HCT116 (cell line): ENCODE results near the gene INTS1. TPM values are rescaled to one million over a fixed set of nuclear protein-coding genes. Genes with fewer than 3 reads are reported as not detected.

ENCODE experiments used
- ATAC-seq: fragments of 200-7000 bp; cut with Tn5 transposase; 2 replicates; pipeline ENCODE4 v1.9.1; 2020; ENCODE audit warnings: mild to moderate bottlenecking, moderate library complexity
- BruUV-seq: library from RNA; stranded (reverse); fragments of 400-500 nt; replicated peaks from 2 replicates; lab custom pipeline; 2021; lab: Mats Ljungman, UMichigan
- CTCF ChIA-PET: fragments of 300-600 bp; sonication (Branson Sonifier 250); formaldehyde crosslinking; loops from one replicate; lab custom pipeline; 2021; ENCODE audit warnings: antibody characterized with exemption; lab: Charles Lee
- POLR2A ChIA-PET: fragments of 300-600, 350-600 bp; sonication (Branson Sonifier 250); formaldehyde crosslinking; loops from one replicate; lab custom pipeline; 2021; ENCODE audit warnings: antibody characterized with exemption; lab: Charles Lee
- RAD21 ChIA-PET, 2 experiments: fragments of 300-600 bp; sonication (Branson Sonifier 250); formaldehyde crosslinking; loops; one replicate each; lab custom pipeline; 2023; ENCODE audit warnings: low total read pairs in 2 of 2; ENCODE audit not compliant: uncharacterized antibody in 2 of 2, unreplicated experiment in 2 of 2, low non-redundant PET in 1 of 2; lab: Charles Lee
- DNase-seq: peaks from one replicate; pipeline ENCODE4 v3.0.0-alpha.2; 2010; ENCODE audit warnings: low read depth, low spot score
- H2AFZ ChIP-seq: fragments of 200-600 bp; shearing (Covaris generic), sonication (generic); 2 replicates; pipeline ENCODE4 v1.6.1; 2017; ENCODE audit warnings: low read depth, mixed run types, mixed read lengths, antibody characterized with exemption, low read length; ENCODE audit not compliant: poor library complexity, severe bottlenecking
- H3K27ac ChIP-seq: 2 replicates; pipeline ENCODE4 v1.5.1; 2012; ENCODE audit warnings: low read depth, low read length
- H3K27me3 ChIP-seq: fragments of 200-600 bp; sonication (generic); 2 replicates; pipeline ENCODE4 v1.6.1; 2016; ENCODE audit warnings: mixed run types, low read length, mixed read lengths; ENCODE audit not compliant: insufficient read depth
- H3K36me3 ChIP-seq, 2 experiments: fragments of 200-500 bp in 1 of 2; fragments of 200-600 bp in 1 of 2; sonication (Bioruptor generic) in 1 of 2; sonication (generic) in 1 of 2; 2 replicates each; pipeline versions ENCODE4 v1.5.1 to v1.6.1; 2014 to 2016; ENCODE audit warnings: low read length in 2 of 2, inconsistent platforms in 1 of 2, mixed read lengths in 1 of 2, mixed run types in 1 of 2; ENCODE audit not compliant: insufficient read depth in 2 of 2, control insufficient read depth in 1 of 2
- H3K4me1 ChIP-seq, 2 experiments: fragments of 200-600 bp in 1 of 2; sonication (generic) in 1 of 2; 2 replicates each; pipeline versions ENCODE4 v1.5.1 to v1.6.1; 2012 to 2017; ENCODE audit warnings: low read length in 2 of 2, inconsistent platforms in 1 of 2, mild to moderate bottlenecking in 1 of 2, mixed read lengths in 1 of 2, mixed run types in 1 of 2, moderate library complexity in 1 of 2; ENCODE audit not compliant: insufficient read depth in 2 of 2, control insufficient read depth in 1 of 2
- H3K4me2 ChIP-seq: fragments of 200-600 bp; sonication (generic); 2 replicates; pipeline ENCODE4 v1.6.1; 2017; ENCODE audit warnings: mixed run types, low read length, mixed read lengths
- H3K4me3 ChIP-seq, 2 experiments: fragments of 200-600 bp in 1 of 2; sonication (generic) in 1 of 2; replicated peaks in 1 of 2; 2 replicates each; pipeline ENCODE4 v1.5.1; 2011 to 2016; ENCODE audit warnings: low read length in 2 of 2, control low read depth in 1 of 2, low read depth in 1 of 2, mild to moderate bottlenecking in 1 of 2, mixed read lengths in 1 of 2, mixed run types in 1 of 2
- H3K79me2 ChIP-seq: fragments of 200-600 bp; sonication (generic); 2 replicates; pipeline ENCODE4 v1.6.1; 2017; ENCODE audit warnings: mild to moderate bottlenecking, mixed run types, low read length, moderate library complexity, mixed read lengths; ENCODE audit not compliant: insufficient read depth
- H3K9ac ChIP-seq: fragments of 200-600 bp; sonication (generic); 2 replicates; pipeline ENCODE4 v1.6.1; 2016; ENCODE audit warnings: low read length, mixed read lengths
- H3K9me2 ChIP-seq: fragments of 200-600 bp; sonication (generic), shearing (Covaris generic); 2 replicates; pipeline ENCODE4 v1.6.1; 2017; ENCODE audit warnings: mixed run types, mild to moderate bottlenecking, moderate library complexity; ENCODE audit not compliant: insufficient read depth
- H3K9me3 ChIP-seq, 2 experiments: fragments of 200-500 bp in 1 of 2; fragments of 200-600 bp in 1 of 2; sonication (Bioruptor generic) in 1 of 2; sonication (generic) in 1 of 2; 2 replicates each; pipeline ENCODE4 v1.6.1; 2014 to 2017; ENCODE audit warnings: low read length in 2 of 2, mixed read lengths in 2 of 2, inconsistent platforms in 1 of 2, low read depth in 1 of 2, mild to moderate bottlenecking in 1 of 2, mixed run types in 1 of 2, moderate library complexity in 1 of 2; ENCODE audit not compliant: control insufficient read depth in 1 of 2, insufficient read depth in 1 of 2
- H4K20me1 ChIP-seq: fragments of 200-600 bp; sonication (generic), shearing (Covaris generic); 2 replicates; pipeline ENCODE4 v1.6.1; 2017; ENCODE audit warnings: mixed run types, mild to moderate bottlenecking, moderate library complexity; ENCODE audit not compliant: insufficient read depth
- CBX3 ChIP-seq: IDR thresholded peaks from 2 replicates; pipeline ENCODE4 v1.6.1; 2012; ENCODE audit warnings: low read depth
- CEBPB ChIP-seq: IDR thresholded peaks from 2 replicates; pipeline ENCODE4 v1.6.1; 2012; ENCODE audit warnings: low read depth
- EGR1 ChIP-seq: IDR thresholded peaks from 2 replicates; pipeline ENCODE4 v1.6.1; 2012; ENCODE audit warnings: low read depth
- ELF1 ChIP-seq: IDR thresholded peaks from 2 replicates; pipeline ENCODE4 v1.6.1; 2012; ENCODE audit warnings: low read depth, borderline replicate concordance
- EZH2 ChIP-seq: fragments of 200-600 bp; sonication (generic); IDR thresholded peaks from 2 replicates; pipeline ENCODE4 v1.6.1; 2017; ENCODE audit warnings: antibody characterized with exemption, mixed run types
- EZH2phosphoT487 ChIP-seq: fragments of 200-600 bp; IDR thresholded peaks from 2 replicates; pipeline ENCODE4 v1.6.1; 2018; ENCODE audit warnings: antibody characterized with exemption, borderline replicate concordance
- FOSL1 ChIP-seq: IDR thresholded peaks from 2 replicates; pipeline ENCODE4 v1.6.1; 2012; ENCODE audit warnings: low read depth
- MAX ChIP-seq: IDR thresholded peaks from 2 replicates; pipeline ENCODE4 v1.6.1; 2012
- POLR2A ChIP-seq: IDR thresholded peaks from 2 replicates; pipeline ENCODE4 v1.7.0; 2011; ENCODE audit warnings: borderline replicate concordance; ENCODE audit not compliant: insufficient read depth, insufficient read length; ENCODE audit errors: extremely low read depth
- RAD21 ChIP-seq: IDR thresholded peaks from 2 replicates; pipeline ENCODE4 v1.6.1; 2012; ENCODE audit warnings: low read depth, mild to moderate bottlenecking
- SIN3A ChIP-seq: IDR thresholded peaks from 2 replicates; pipeline ENCODE4 v1.6.1; 2012; ENCODE audit warnings: low read depth
- SP1 ChIP-seq: IDR thresholded peaks from 2 replicates; pipeline ENCODE4 v1.6.1; 2012; ENCODE audit warnings: low read depth
- SRF ChIP-seq: IDR thresholded peaks from 2 replicates; pipeline ENCODE4 v1.6.1; 2012; ENCODE audit warnings: low read depth
- TCF7L2 ChIP-seq: IDR thresholded peaks from 2 replicates; pipeline ENCODE4 v1.7.0; 2011; ENCODE audit warnings: borderline replicate concordance, inconsistent platforms; ENCODE audit not compliant: insufficient read depth, insufficient read length; ENCODE audit errors: extremely low read depth
- YY1 ChIP-seq: IDR thresholded peaks from 2 replicates; pipeline ENCODE4 v1.6.1; 2011; ENCODE audit warnings: low read length, low read depth, moderate library complexity, mild to moderate bottlenecking; ENCODE audit not compliant: insufficient replicate concordance; ENCODE audit errors: extremely low read depth
- ZBTB33 ChIP-seq: IDR thresholded peaks from 2 replicates; pipeline ENCODE4 v1.6.1; 2011; ENCODE audit warnings: mild to moderate bottlenecking, low read length, moderate library complexity; ENCODE audit not compliant: insufficient replicate concordance; ENCODE audit errors: extremely low read depth
- ZFX ChIP-seq: fragments of 450-650 bp; IDR thresholded peaks from 2 replicates; pipeline ENCODE4 v1.6.1; 2017
- ZNF274 ChIP-seq: fragments of 200-500 bp; sonication (Bioruptor generic); IDR thresholded peaks from 2 replicates; pipeline ENCODE4 v1.6.1; 2014; ENCODE audit warnings: mild to moderate bottlenecking, low read depth, low read length, inconsistent platforms
- intact Hi-C: fragments of 100-400 bp; cut with micrococcal nuclease; formaldehyde crosslinking; loops from 2 replicates; pipeline ENCODE4 v1.10.0; 2022
- total RNA-seq: library from RNA; stranded (reverse); gene quantifications from one replicate; pipeline ENCODE4 v1.2.1, GENCODE V29; 2021; ENCODE audit not compliant: unreplicated experiment
- TF ChIP-seq, protein P1 (sequence below): IDR thresholded peaks from 2 replicates; pipeline ENCODE4 v1.6.1; 2012; ENCODE audit warnings: low read depth
- TF ChIP-seq, protein P2 (sequence below), 3 experiments: fragments of 200-600 bp in 1 of 3; sonication (generic) in 1 of 3; IDR thresholded peaks in 2 of 3; conservative IDR thresholded peaks in 1 of 3; 2 replicates each; pipeline ENCODE4 v1.5.1; 2012 to 2017; ENCODE audit warnings: low read depth in 2 of 3, low read length in 2 of 3, antibody characterized with exemption in 1 of 3, borderline replicate concordance in 1 of 3, control low read depth in 1 of 3, mild to moderate bottlenecking in 1 of 3, mixed read lengths in 1 of 3, mixed run types in 1 of 3, moderate library complexity in 1 of 3; ENCODE audit not compliant: insufficient read depth in 1 of 3

The INTS1 gene
- total RNA-seq, 1 experiment from 2014 or later: 167 TPM

GRCh38 chr7:1494447-1494846 lies 9.7 kb downstream of the INTS1 start:
- H3K27me3 ChIP-seq: no peaks in the 10 kb centered on the region
- CTCF ChIA-PET: no interaction called here
- H3K79me2 ChIP-seq: no peaks in the 10 kb centered on the region; the same call in 1 of the 2 replicates
- peaks cover 18 to 19% of the 10 kb centered on the region in 2 experiments; a peak in 3 of 4 replicates for H3K36me3 ChIP-seq
- RAD21 ChIA-PET: no interaction called here
- H3K9me3 ChIP-seq: no peaks in the 10 kb centered on the region
- no peak for TF ChIP-seq YY1
- no peak for TF ChIP-seq ELF1
- TF ChIP-seq EZH2phosphoT487: no peak
- no peak for TF ChIP-seq POLR2A
- no peak for TF ChIP-seq ZNF274
- no peak for TF ChIP-seq EGR1
- no peak for TF ChIP-seq SIN3A
- no peak for TF ChIP-seq MAX
- TF ChIP-seq, protein P1, sequence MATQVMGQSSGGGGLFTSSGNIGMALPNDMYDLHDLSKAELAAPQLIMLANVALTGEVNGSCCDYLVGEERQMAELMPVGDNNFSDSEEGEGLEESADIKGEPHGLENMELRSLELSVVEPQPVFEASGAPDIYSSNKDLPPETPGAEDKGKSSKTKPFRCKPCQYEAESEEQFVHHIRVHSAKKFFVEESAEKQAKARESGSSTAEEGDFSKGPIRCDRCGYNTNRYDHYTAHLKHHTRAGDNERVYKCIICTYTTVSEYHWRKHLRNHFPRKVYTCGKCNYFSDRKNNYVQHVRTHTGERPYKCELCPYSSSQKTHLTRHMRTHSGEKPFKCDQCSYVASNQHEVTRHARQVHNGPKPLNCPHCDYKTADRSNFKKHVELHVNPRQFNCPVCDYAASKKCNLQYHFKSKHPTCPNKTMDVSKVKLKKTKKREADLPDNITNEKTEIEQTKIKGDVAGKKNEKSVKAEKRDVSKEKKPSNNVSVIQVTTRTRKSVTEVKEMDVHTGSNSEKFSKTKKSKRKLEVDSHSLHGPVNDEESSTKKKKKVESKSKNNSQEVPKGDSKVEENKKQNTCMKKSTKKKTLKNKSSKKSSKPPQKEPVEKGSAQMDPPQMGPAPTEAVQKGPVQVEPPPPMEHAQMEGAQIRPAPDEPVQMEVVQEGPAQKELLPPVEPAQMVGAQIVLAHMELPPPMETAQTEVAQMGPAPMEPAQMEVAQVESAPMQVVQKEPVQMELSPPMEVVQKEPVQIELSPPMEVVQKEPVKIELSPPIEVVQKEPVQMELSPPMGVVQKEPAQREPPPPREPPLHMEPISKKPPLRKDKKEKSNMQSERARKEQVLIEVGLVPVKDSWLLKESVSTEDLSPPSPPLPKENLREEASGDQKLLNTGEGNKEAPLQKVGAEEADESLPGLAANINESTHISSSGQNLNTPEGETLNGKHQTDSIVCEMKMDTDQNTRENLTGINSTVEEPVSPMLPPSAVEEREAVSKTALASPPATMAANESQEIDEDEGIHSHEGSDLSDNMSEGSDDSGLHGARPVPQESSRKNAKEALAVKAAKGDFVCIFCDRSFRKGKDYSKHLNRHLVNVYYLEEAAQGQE: no peak
- no peak for TF ChIP-seq CBX3
- no peak for TF ChIP-seq FOSL1
- no peak for TF ChIP-seq SP1
- no peak for TF ChIP-seq SRF
- no peak for TF ChIP-seq TCF7L2
- TF ChIP-seq RAD21: no peak
- TF ChIP-seq EZH2: no peak
- TF ChIP-seq CEBPB: no peak
- no peak for TF ChIP-seq ZFX
- TF ChIP-seq, protein P2, sequence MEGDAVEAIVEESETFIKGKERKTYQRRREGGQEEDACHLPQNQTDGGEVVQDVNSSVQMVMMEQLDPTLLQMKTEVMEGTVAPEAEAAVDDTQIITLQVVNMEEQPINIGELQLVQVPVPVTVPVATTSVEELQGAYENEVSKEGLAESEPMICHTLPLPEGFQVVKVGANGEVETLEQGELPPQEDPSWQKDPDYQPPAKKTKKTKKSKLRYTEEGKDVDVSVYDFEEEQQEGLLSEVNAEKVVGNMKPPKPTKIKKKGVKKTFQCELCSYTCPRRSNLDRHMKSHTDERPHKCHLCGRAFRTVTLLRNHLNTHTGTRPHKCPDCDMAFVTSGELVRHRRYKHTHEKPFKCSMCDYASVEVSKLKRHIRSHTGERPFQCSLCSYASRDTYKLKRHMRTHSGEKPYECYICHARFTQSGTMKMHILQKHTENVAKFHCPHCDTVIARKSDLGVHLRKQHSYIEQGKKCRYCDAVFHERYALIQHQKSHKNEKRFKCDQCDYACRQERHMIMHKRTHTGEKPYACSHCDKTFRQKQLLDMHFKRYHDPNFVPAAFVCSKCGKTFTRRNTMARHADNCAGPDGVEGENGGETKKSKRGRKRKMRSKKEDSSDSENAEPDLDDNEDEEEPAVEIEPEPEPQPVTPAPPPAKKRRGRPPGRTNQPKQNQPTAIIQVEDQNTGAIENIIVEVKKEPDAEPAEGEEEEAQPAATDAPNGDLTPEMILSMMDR (IDR thresholded peaks at IDR 0.05 in 2 of 3, conservative IDR thresholded peaks at IDR 0.05 in 1 of 3; ENCODE audit: borderline replicate concordance in 1 of 3, insufficient read depth in 1 of 3, low read depth in 2 of 3, low read length in 2 of 3): no peak
- TF ChIP-seq ZBTB33: no peak
- TF ChIP-seq, all 23 proteins: peak for 0
- Histone ChIP-seq H4K20me1 (no peaks in the 10 kb centered on the region), H3K4me2 (no peak overlapping the region), H3K4me3 (no peak overlapping the region), H2AFZ (no peak overlapping the region), H3K4me1 (no peaks in the 10 kb centered on the region), H3K9ac (no peak overlapping the region), H3K27ac (no peak overlapping the region), H3K9me2 (no peaks in the 10 kb centered on the region)
- ATAC-seq (no peak), DNase-seq (no peak)
- intact Hi-C loops: no loop called here
- BruUV-seq: no TSS peak
- POLR2A ChIA-PET: no interaction called here
